Glomerular visceral epithelial cell (primary cell): ENCODE measurements around the gene LCN1.
A peak's percentile ranks its signal among the peaks of the same experiment; 100 is the strongest.
"Not testable (repeated sequence)": the region's sequence is repeated elsewhere in the genome, so short reads cannot be mapped to it uniquely, and the experiment has no call there.

Experiments used
- DNase-seq: peaks from one replicate; pipeline ENCODE4 v3.0.0-alpha.2; 2016; ENCODE audit errors: extremely low spot score

Gene LCN1

GRCh38 chr9:135522137-135522877 is 1.1 kb downstream of the LCN1 start:
- DNase-seq, result no peak

DNA sequence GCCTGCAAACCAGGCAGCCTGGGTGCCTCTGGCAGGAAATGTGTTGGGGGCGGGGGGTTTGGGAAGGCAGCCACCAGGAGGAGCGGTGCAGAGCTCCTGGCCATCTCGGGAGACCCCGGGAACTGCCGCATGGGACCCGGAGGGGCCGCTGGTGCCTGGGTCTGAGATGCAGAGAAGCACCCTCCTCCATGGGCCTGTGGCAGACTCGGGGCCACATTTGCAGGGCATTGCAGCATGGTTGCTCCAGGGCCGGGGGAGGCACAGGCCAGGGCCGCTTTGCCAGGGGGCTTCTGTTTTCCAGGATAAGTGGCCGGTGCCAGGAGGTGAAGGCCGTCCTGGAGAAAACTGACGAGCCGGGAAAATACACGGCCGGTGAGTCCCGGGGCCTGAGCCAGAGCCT is 1.7 kb downstream of the LCN1 start:
- no peak for DNase-seq

- DNase-seq, result no peak
Observed at GRCh38 chr9:135523521-135524129, 2.4 kb downstream of the LCN1 start.

- peak; percentile 15 for DNase-seq
Observed at GRCh38 chr9:135524130-135524861, 3.1 kb downstream of the LCN1 start.

GRCh38 chr9:135525241-135526088 is 4.2 kb downstream of the LCN1 start:
- no peak for DNase-seq

DNA sequence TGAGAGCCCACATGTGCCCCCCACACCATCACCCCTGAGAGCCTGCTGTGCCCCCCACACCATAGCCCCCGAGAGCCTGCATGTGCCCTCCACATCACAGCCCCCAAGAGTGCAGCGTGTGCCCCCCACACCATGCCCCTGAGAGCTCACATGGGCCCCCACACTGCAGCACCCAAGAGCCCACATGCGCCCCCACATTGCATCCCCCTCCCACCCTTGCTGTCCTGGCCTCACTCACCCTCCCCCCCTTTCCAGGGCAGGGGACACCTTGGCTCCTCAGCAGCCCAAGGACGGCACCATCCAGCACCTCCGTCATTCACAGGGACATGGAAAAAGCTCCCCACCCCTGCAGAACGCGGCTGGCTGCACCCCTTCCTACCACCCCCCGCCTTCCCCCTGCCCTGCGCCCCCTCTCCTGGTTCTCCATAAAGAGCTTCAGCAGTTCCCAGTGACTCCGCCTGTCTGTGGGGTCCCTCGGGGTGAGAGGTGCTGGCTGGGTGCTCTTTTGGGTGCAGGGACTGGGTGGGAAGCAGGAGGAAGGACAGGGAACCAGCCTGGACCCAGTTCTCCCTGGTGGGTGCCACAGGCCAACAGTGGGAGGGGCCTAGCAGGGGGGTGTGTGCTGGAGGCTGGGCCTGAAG is 5.0 kb downstream of the LCN1 start:
- DNase-seq, result no peak

- DNase-seq, result no peak
Observed at GRCh38 chr9:135526730-135527571, 5.7 kb downstream of the LCN1 start.

- not testable (repeated sequence) for DNase-seq
Observed at GRCh38 chr9:135528842-135529435, 7.7 kb downstream of the LCN1 start.

- DNase-seq, result no peak
Observed at GRCh38 chr9:135530146-135530545, 8.9 kb downstream of the LCN1 start.

DNA sequence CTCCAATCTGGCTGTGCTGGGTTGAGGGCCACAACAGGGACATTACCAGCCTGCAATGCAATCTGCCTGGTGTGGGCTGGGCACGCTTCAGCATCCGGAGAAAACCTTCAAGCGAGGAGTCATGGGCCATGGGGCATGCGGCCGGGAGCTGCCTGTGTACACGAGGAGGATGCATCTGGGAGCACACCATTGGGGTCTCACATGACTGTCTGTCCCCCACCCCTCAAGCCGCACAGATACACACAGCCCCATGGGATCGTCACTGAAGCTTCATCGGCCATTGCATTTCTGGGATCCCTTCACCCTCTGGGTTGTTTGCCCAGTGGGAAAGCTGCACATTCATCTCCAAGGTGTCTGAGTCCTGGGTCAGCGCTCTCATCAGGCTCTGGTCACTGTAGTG is 9.9 kb downstream of the LCN1 start:
- no peak for DNase-seq

DNA sequence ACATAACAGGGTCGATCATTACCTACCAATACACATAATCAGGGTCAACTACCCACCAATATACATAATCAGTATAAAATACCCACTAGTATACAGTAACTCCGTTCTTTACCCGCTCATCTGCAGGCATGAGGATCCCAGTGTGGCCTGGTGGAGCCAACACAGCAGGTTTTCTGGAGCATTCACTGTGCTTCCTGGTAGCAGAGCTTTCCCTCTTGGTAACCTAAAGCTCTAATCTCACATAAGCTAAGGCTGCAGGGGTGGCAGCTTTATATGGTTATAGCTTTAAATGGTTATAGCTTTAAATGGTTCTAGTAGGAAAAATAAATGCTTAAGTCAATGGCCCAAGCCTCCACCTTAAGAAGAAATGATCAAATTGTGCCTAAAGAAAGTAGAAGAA is 11.9 kb downstream of the LCN1 start:
- DNase-seq, result no peak

DNA sequence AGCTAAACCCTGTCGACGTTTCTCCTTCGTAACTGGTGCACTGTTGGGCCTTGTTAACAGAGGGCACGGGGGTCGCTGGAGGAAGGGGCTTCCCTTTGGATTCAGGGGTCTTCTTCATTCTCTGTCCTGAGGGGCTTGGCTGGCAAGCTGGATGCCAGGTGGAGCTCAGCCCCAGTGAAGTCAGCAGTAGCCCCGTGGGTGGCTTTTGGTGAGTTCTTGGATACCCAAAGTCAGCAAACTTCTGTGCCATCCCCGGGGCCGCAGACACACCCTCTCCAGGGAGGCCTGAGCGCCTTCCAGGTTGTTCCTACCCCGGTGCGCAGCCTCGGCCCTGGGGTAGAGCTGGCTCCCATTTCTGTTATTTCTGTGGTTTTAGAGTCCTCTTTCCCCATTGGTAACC is 12.4 kb downstream of the LCN1 start:
- no peak for DNase-seq

GRCh38 chr9:135534192-135534711 is 13.0 kb downstream of the LCN1 start:
- not testable (repeated sequence) for DNase-seq

DNA sequence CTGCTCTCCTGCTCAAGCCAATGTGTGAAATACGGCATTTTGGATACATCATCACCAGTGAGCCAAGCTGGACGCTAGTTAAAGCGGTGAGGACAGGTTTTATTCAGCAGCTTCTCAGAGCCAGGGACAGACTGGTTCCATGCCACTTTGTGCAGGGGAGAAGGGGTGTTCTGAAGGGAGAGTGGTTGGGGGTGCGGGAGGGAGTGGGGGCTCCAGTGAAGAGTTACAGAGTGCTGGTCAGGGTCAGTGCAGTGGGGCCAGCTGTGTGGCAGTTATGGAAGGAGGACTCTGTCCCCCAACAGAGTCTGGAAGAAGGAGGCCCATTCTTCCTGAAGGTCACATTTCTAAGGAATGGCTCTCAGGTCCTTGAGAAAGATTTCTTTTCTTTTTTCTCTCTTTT is 13.6 kb downstream of the LCN1 start:
- not testable (repeated sequence) for DNase-seq

DNA sequence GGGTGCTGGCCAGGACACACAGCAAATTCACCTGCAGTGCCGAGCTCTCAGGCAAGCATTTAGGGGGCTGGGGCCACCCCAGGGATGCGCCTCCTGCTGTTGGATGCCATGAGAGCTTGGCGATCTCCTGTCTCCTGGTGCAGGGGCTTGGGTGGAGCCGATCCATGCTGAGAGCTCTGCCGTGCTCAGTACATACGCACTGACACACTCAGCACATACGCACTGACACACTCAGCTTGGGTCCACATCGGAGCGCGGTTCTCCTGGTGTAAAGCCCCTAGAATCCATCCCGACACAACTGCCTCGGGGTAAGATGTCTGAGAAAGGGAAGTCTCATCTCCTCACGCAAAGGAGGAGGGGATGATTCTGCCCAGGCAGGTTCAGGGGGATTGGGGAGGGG is 14.4 kb downstream of the LCN1 start:
- not testable (repeated sequence) for DNase-seq

DNA sequence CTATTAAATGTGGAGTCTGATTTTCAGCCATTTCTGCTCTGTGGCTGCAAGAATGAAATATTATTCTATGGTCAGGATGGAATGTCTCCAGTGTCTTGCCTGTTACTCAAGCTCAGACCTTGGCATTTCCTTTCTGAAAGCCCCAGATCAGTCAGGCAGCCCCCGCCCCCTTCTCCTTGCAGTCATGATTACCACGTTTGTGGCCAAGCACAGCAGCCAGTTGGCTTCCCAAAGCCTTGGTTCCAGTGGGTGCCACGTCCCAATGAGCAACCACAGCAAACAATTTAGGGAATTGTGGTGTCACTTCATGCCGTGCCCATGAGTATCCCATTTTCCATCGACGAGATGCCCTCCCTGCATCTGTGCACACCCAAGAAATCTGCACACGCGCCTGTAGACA is 15.0 kb downstream of the LCN1 start:
- DNase-seq, result no peak

- peak; percentile 23 for DNase-seq
Observed at GRCh38 chr9:135543262-135543894, 22.1 kb downstream of the LCN1 start.

- no peak for DNase-seq
Observed at GRCh38 chr9:135544981-135545635, 23.9 kb downstream of the LCN1 start.

GRCh38 chr9:135545646-135546176 is 24.5 kb downstream of the LCN1 start, which contains the start of gene OBP2A:
TSS of gene OBP2A (plus strand) at chr9:135546126. CDS start at chr9:135546181, 55 bp downstream.
- not testable (repeated sequence) for DNase-seq
